HUES64 (cell line): ENCODE measurements around the gene SUGCT.
"Not testable (repeated sequence)": the region's sequence is repeated elsewhere in the genome, so short reads cannot be mapped to it uniquely, and the experiment has no call there.

Experiments used
- H3K27ac ChIP-seq: 2 replicates; pipeline ENCODE4 v1.7.0; 2013; ENCODE audit warnings: low read depth, low read length, inconsistent platforms
- H3K27me3 ChIP-seq: 2 replicates; pipeline ENCODE4 v1.6.1; 2013; ENCODE audit warnings: mild to moderate bottlenecking, low read length; ENCODE audit not compliant: insufficient read depth
- H3K36me3 ChIP-seq: 2 replicates; pipeline ENCODE4 v1.6.1; 2013; ENCODE audit warnings: mild to moderate bottlenecking, low read length; ENCODE audit not compliant: insufficient read depth
- H3K4me1 ChIP-seq: 2 replicates; pipeline ENCODE4 v1.6.1; 2013; ENCODE audit warnings: mild to moderate bottlenecking, low read length, moderate library complexity; ENCODE audit not compliant: insufficient read depth
- H3K4me3 ChIP-seq: 2 replicates; pipeline ENCODE4 v1.5.1; 2013; ENCODE audit warnings: mild to moderate bottlenecking, low read length, moderate library complexity
- H3K9ac ChIP-seq: 2 replicates; pipeline ENCODE4 v1.6.1; 2013; ENCODE audit warnings: mild to moderate bottlenecking, low read depth, low read length
- H3K9me3 ChIP-seq: 2 replicates; pipeline ENCODE4 v1.6.1; 2013; ENCODE audit warnings: low read depth, low read length; ENCODE audit not compliant: insufficient read depth
- WGBS: fragments of 150-250, 120-280 bp; methylation state at CpG from one replicate; pipeline ENCODE4 v1.1.7; 2013; ENCODE audit warnings: missing lambda C conversion rate; 5-methylcytosine and 5-hydroxymethylcytosine counted together

SUGCT gene

GRCh38 chr7:40200791-40201190, 66.0 kb downstream of the SUGCT start:
- no peaks in the 10 kb centered on the region for H3K27me3 ChIP-seq
- no peaks in the 10 kb centered on the region for H3K36me3 ChIP-seq
- H3K9ac ChIP-seq: no peak overlapping the region
- no peak overlapping the region for H3K27ac ChIP-seq
- no CpG with 5 or more reads among the region's 3 CpGs for WGBS
- no peaks in the 10 kb centered on the region for H3K4me1 ChIP-seq
- no peak overlapping the region for H3K4me3 ChIP-seq
- H3K9me3 ChIP-seq: no peaks in the 10 kb centered on the region

GRCh38 chr7:40202851-40203250, 68.0 kb downstream of the SUGCT start:
- no peaks in the 10 kb centered on the region for H3K9me3 ChIP-seq
- no peaks in the 10 kb centered on the region for H3K27me3 ChIP-seq
- 93% methylated on average over 3 of the region's 3 CpGs for WGBS
- no peak overlapping the region for H3K9ac ChIP-seq
- no peak overlapping the region for H3K27ac ChIP-seq
- H3K4me1 ChIP-seq: no peaks in the 10 kb centered on the region
- no peaks in the 10 kb centered on the region for H3K36me3 ChIP-seq
- H3K4me3 ChIP-seq: no peak overlapping the region

DNA sequence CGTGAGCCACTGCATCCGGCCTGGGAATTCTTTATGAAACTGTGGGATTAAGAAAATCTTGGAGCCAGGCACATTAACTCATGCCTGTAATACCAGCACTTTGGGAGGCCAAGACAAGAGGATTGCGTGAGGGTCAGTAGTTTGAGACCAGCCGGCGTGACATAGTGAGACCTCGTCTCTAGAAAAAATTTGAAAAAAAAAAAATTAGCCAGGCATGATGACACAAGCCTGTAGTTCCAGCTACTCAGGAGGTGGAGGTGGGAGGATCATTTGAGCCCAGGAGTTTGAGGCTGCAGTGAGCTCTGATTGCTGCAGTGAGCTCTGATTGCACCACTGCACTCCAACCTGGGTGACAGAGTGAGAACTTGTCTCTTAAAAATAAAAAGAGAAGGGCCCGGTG, 69.8 kb downstream of the SUGCT start:
- H3K27me3 ChIP-seq: no peaks in the 10 kb centered on the region
- H3K9ac ChIP-seq: no peak overlapping the region
- WGBS: 94% methylated on average over 7 of the region's 7 CpGs
- H3K27ac ChIP-seq: no peak overlapping the region
- H3K36me3 ChIP-seq: no peaks in the 10 kb centered on the region
- H3K4me3 ChIP-seq: no peak overlapping the region
- H3K4me1 ChIP-seq: no peaks in the 10 kb centered on the region
- H3K9me3 ChIP-seq: no peaks in the 10 kb centered on the region

DNA sequence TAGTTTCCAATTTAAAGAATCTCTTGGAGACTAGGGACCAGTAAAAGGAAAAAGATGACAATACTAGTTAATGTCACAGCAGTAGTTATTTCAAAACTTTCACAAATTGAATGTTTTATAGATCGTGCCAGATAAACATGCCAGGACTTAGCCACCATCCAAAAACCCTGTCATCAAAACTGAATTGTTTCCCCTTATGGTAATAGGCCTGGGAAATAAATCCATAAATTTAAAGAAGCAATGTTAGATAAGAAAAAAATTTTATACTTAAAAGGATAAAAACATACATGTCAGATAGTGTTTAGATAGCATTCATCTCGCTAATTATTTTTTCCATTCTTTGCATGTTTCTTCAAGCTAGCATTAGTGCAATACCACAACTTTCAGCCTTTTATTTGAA, 71.2 kb downstream of the SUGCT start:
- Histone ChIP-seq H3K36me3 (no peaks in the 10 kb centered on the region), H3K9ac (no peak overlapping the region), H3K4me3 (no peak overlapping the region), H3K9me3 (no peaks in the 10 kb centered on the region), H3K27ac (no peak overlapping the region), H3K27me3 (no peaks in the 10 kb centered on the region), H3K4me1 (no peaks in the 10 kb centered on the region)
- 90% methylated on average over 2 of the region's 2 CpGs for WGBS

DNA sequence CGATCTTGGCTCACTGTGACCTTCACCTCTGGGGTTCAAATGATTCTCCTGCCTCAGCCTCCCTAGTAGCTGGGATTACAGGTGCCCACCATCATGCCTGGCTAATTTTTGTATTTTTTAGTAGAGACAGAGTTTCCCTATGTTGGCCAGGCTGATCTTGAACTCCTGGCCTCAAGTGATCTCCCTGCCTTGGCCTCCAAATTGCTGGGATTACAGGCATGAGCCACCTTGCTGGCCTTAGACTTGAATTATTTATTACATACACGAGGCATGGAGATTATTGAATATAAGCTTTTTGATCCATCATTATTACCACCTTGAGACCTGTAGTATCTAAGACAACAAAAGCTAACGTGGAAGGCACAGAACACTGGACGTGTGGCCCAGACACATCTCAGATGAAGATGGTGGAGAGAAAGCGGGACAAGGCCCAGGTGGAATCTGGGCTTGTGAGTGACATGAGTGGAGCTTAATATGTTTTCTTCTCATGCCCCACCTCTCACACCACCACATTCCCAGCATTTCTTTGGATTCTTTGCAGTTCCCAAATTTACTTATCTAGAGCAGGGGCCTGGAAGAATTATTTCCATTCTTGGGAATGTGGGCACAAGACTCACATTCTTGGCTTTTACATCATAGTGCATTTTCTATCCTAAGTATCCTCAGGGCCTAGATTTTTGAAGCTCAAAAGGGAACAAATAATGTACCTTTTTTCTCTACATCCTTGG, 76.6 kb downstream of the SUGCT start:
- Histone ChIP-seq H3K27me3 (no peaks in the 10 kb centered on the region), H3K9me3 (no peaks in the 10 kb centered on the region), H3K4me1 (no peaks in the 10 kb centered on the region), H3K4me3 (no peak overlapping the region), H3K36me3 (no peaks in the 10 kb centered on the region), H3K9ac (no peak overlapping the region), H3K27ac (no peak overlapping the region)
- 92% methylated on average over 5 of the region's 5 CpGs for WGBS

GRCh38 chr7:40213291-40213690, 78.5 kb downstream of the SUGCT start:
- Histone ChIP-seq H3K27me3 (no peaks in the 10 kb centered on the region), H3K9ac (no peak overlapping the region), H3K27ac (no peak overlapping the region), H3K36me3 (no peaks in the 10 kb centered on the region), H3K9me3 (no peaks in the 10 kb centered on the region), H3K4me3 (no peak overlapping the region), H3K4me1 (no peaks in the 10 kb centered on the region)
- 100% methylated on average over 2 of the region's 2 CpGs for WGBS

- Histone ChIP-seq H3K9me3 (no peaks in the 10 kb centered on the region), H3K4me1 (no peaks in the 10 kb centered on the region), H3K9ac (no peak overlapping the region), H3K36me3 (no peaks in the 10 kb centered on the region), H3K27me3 (no peaks in the 10 kb centered on the region), H3K27ac (no peak overlapping the region), H3K4me3 (no peak overlapping the region)
- whole genome bisulfite sequencing: 100% methylated on average over 1 of the region's 3 CpGs
These were observed 79.1 kb downstream of the SUGCT start for GRCh38 chr7:40213856-40214255.

DNA sequence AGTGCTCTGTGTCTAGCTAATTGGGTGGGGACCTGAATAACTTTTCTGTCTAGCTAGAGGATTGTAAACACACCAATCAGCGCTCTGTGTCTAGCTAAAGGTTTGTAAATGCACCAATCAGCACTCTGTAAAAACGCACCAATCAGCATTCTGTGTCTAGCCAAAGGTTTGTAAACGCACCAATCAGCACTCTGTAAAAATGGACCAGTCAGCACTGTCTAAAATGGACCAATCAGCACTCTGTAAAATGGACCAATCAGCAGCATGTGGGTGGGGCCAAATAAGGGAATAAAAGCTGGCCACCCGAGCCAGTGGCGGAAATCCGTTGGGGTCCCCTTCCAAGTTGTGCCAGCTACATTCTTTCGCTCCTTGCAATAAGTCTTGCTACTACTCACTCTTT, 83.8 kb downstream of the SUGCT start:
- not testable (repeated sequence) for H3K9me3 ChIP-seq, H3K27me3 ChIP-seq, H3K36me3 ChIP-seq, H3K4me3 ChIP-seq, H3K4me1 ChIP-seq, H3K27ac ChIP-seq, H3K9ac ChIP-seq
- WGBS: 98% methylated on average over 7 of the region's 7 CpGs

DNA sequence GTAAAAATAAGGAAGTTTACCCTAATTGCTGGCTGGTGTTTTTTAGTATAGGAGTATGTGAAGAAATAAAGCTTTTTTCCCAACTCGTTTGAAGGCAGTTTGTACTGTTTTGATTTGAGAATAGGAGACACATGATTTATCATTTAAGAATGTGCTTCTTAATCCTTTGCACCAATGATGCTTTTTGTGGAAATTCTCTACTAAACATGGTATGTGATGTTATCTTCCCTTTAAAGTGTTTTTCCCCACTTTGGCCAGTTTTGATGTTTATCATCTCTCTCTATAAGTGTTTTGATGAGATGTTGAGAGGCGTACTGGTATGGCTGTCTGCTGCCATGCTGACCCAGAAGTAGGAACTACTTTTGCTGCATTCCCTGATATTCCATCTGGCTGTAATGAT, 85.1 kb downstream of the SUGCT start:
- Histone ChIP-seq H3K9me3 (no peaks in the 10 kb centered on the region), H3K4me1 (no peaks in the 10 kb centered on the region), H3K27ac (no peak overlapping the region), H3K27me3 (no peaks in the 10 kb centered on the region), H3K36me3 (no peaks in the 10 kb centered on the region), H3K4me3 (no peak overlapping the region), H3K9ac (no peak overlapping the region)
- WGBS: 86% methylated on average over 2 of the region's 2 CpGs

DNA sequence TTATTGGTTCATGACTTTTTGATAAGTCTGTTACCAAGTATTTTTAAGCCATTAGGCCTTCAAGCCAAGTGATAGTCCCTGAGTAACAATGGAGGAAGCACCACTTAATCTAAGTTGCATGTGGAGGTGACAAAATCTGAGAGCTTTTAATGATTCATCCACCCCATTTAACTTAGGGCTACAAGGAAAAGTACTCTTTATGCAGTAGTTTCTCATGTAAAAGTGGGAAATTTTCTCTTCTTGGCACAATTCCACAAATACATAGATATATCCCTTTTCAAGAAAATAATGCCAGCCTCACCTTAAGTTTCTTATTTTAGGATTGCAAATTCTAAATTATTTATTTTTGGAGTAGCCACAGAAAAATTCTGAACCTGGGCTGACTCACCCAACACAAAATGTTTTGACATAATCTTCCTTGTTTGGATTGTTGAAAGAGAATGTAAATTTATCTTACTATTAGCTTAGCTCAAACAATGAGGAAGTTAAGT, 85.7 kb downstream of the SUGCT start:
- Histone ChIP-seq H3K36me3 (no peaks in the 10 kb centered on the region), H3K27me3 (no peaks in the 10 kb centered on the region), H3K4me3 (no peak overlapping the region), H3K27ac (no peak overlapping the region), H3K4me1 (no peaks in the 10 kb centered on the region), H3K9me3 (no peaks in the 10 kb centered on the region), H3K9ac (no peak overlapping the region)

DNA sequence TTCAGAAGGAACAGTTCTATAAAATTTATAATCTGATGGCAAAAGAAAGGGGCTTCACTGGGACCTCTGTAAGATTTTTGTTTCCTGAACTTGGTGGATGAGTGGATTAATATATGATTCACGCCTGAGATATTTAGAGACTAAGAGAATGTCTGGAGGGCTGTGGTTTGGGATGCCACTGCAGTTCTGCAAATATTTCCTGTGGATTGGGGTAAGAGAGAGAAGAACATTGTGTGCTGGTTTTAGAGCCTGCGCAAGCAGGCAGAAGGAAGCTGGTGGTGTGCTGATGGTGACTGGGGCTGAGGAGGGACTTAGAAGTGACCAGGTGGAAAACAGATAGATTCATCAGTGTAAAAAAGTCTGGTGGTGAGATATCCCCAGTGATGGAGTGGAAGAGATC, 87.0 kb downstream of the SUGCT start:
- 94% methylated on average over 2 of the region's 2 CpGs for whole genome bisulfite sequencing
- Histone ChIP-seq H3K4me3 (no peak overlapping the region), H3K9me3 (no peaks in the 10 kb centered on the region), H3K27ac (no peak overlapping the region), H3K27me3 (no peaks in the 10 kb centered on the region), H3K36me3 (no peaks in the 10 kb centered on the region), H3K9ac (no peak overlapping the region), H3K4me1 (no peaks in the 10 kb centered on the region)
